ENCODE results near the gene STEAP1B.

Gene STEAP1B

DNA sequence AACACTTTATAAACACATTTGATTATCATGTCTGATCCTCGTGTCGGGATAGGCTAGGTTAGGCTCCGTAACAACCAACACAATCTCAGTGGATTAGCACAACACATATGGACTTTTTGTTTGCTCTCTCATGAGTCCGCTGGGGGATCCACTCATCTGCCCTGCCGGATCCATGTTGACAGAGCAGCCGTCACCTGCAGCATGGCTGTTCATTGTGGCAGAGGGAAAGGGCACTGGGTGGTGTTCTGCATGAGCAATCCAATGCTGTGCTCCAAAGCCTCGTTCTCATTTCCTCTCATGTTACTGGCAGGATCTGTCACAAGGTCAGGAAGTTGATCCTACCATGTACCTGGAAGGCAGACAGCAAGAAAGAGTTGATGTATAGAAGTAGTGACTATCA lies 80.5 kb downstream of the STEAP1B start:
- no peak for DNase-seq (ENCODE audit: extremely low read depth, low read depth)
- TF ChIP-seq, protein P1, sequence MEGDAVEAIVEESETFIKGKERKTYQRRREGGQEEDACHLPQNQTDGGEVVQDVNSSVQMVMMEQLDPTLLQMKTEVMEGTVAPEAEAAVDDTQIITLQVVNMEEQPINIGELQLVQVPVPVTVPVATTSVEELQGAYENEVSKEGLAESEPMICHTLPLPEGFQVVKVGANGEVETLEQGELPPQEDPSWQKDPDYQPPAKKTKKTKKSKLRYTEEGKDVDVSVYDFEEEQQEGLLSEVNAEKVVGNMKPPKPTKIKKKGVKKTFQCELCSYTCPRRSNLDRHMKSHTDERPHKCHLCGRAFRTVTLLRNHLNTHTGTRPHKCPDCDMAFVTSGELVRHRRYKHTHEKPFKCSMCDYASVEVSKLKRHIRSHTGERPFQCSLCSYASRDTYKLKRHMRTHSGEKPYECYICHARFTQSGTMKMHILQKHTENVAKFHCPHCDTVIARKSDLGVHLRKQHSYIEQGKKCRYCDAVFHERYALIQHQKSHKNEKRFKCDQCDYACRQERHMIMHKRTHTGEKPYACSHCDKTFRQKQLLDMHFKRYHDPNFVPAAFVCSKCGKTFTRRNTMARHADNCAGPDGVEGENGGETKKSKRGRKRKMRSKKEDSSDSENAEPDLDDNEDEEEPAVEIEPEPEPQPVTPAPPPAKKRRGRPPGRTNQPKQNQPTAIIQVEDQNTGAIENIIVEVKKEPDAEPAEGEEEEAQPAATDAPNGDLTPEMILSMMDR (IDR thresholded peaks at IDR 0.05; ENCODE audit: low read depth, low read length, missing control alignments): no peak
- H3K4me3 ChIP-seq (replicated peaks; ENCODE audit: low read depth, low read length): no peak overlapping the region

GRCh38 chr7:22418251-22419046 lies 81.5 kb downstream of the STEAP1B start:
- DNase-seq (ENCODE audit: extremely low read depth, low read depth): no peak
- no peak overlapping the region for H3K4me3 ChIP-seq (replicated peaks; ENCODE audit: low read depth, low read length)
- TF ChIP-seq, protein P1 (IDR thresholded peaks at IDR 0.05; ENCODE audit: low read depth, low read length, missing control alignments): no peak

DNA sequence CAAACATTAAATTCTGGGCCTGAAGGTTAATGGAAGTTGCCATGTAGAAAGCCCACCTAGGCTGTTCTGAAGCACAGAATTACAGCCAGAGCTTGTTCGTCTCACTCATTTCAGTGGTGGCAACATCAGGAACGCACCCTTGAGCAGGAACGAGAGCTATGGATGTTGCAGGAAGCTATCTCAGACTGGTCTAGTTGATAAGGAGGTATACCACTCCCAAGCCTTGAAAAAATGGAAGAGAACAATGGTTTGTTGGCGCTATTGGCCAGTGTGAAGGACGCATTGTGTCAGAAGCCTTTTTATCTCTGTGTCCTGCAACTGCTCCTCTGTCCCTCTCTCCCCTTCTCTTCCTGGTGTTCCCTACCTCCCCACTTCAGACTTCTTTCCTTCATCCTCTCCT lies 82.1 kb downstream of the STEAP1B start:
- H3K4me3 ChIP-seq (replicated peaks; ENCODE audit: low read depth, low read length): no peak overlapping the region

GRCh38 chr7:22417349-22417748 lies 82.6 kb downstream of the STEAP1B start:
- TF ChIP-seq, protein P1 (IDR thresholded peaks at IDR 0.05; ENCODE audit: low read depth, low read length, missing control alignments): no peak
- H3K4me3 ChIP-seq (replicated peaks; ENCODE audit: low read depth, low read length): no peak overlapping the region
- no peak for DNase-seq (ENCODE audit: extremely low read depth, low read depth)

More for the DNA sequence above, 82.1 kb downstream of the STEAP1B start:
- DNase-seq (ENCODE audit: extremely low read depth, low read depth): no peak
- TF ChIP-seq, protein P1 (IDR thresholded peaks at IDR 0.05; ENCODE audit: low read depth, low read length, missing control alignments): no peak

- H3K4me3 ChIP-seq (replicated peaks; ENCODE audit: low read depth, low read length): no peak overlapping the region
- TF ChIP-seq, protein P1 (IDR thresholded peaks at IDR 0.05; ENCODE audit: low read depth, low read length, missing control alignments): no peak
- DNase-seq (ENCODE audit: extremely low read depth, low read depth): no peak
Measured at GRCh38 chr7:22414424-22414823, 85.6 kb downstream of the STEAP1B start.

DNA sequence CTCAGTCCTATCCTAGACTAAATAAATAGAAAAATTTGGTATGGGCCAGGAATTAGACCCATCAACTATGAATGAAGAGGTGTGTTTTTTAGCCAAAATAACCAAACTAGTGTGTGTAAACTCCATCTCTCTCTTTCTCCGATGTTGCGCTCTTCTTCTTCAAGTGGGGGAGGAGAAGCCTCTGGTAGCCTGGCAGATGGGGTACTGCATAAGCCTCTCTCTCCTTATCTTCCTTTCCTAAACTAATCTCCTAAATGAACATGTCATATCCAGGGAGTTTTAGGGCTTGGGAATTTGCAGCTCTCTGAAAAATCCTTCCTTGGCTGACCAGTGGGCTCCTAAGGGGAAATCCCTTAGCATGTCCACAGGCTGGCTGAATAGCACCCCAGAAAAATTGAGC lies 86.8 kb downstream of the STEAP1B start:
- TF ChIP-seq, protein P1 (IDR thresholded peaks at IDR 0.05; ENCODE audit: low read depth, low read length, missing control alignments): no peak
- no peak overlapping the region for H3K4me3 ChIP-seq (replicated peaks; ENCODE audit: low read depth, low read length)
- DNase-seq (ENCODE audit: extremely low read depth, low read depth): no peak
